PC-3 (cell line): ENCODE data around the gene PIK3R3. TPM values are rescaled to one million over a fixed set of nuclear protein-coding genes. Genes with fewer than 3 reads are reported as not detected.

Experiments used
- ATAC-seq: fragments of 200-7000 bp; cut with Tn5 transposase; 2 replicates; pipeline ENCODE4 v1.9.1; 2020; ENCODE audit warnings: mild to moderate bottlenecking, moderate library complexity
- BruUV-seq: library from RNA; stranded (reverse); fragments of 400-500 nt; replicated peaks from 2 replicates; lab custom pipeline; 2021; lab: Mats Ljungman, UMichigan
- CTCF ChIA-PET: fragments of 300-600 bp; sonication (Branson Sonifier 250); formaldehyde crosslinking; loops from one replicate; lab custom pipeline; 2022; ENCODE audit warnings: antibody characterized with exemption; lab: Charles Lee
- POLR2A ChIA-PET: fragments of 300-600 bp; sonication (Branson Sonifier 250); formaldehyde crosslinking; loops from one replicate; lab custom pipeline; 2022; ENCODE audit warnings: antibody characterized with exemption; ENCODE audit not compliant: unreplicated experiment; lab: Charles Lee
- DNase-seq: peaks from one replicate; pipeline ENCODE4 v3.0.0-alpha.2; 2015
- H2AFZ ChIP-seq: fragments of 300-600 bp; sonication (generic); 2 replicates; pipeline ENCODE4 v1.6.0; 2016; ENCODE audit warnings: antibody characterized with exemption, low read length
- H3F3A ChIP-seq: fragments of 300-600 bp; sonication (generic); one replicate; pipeline ENCODE4 v1.6.0; 2017; ENCODE audit warnings: antibody characterized with exemption, low read length, control low read depth, mild to moderate bottlenecking; ENCODE audit not compliant: unreplicated experiment
- H3K27ac ChIP-seq: fragments of 300-600 bp; sonication (generic); 2 replicates; pipeline ENCODE4 v1.5.1; 2016; ENCODE audit warnings: mild to moderate bottlenecking, low read length
- H3K27me3 ChIP-seq: fragments of 300-600 bp; sonication (generic); 2 replicates; pipeline ENCODE4 v1.6.1; 2016; ENCODE audit warnings: low read length, mixed read lengths
- H3K36me3 ChIP-seq: fragments of 300-600 bp; sonication (generic); 2 replicates; pipeline ENCODE4 v1.6.1; 2016; ENCODE audit warnings: low read depth, mixed run types, low read length, mixed read lengths
- H3K4me1 ChIP-seq: fragments of 300-600 bp; sonication (generic); 2 replicates; pipeline ENCODE4 v1.5.1; 2016; ENCODE audit warnings: low read length; ENCODE audit not compliant: insufficient read depth
- H3K4me2 ChIP-seq: fragments of 300-600 bp; sonication (generic); 2 replicates; pipeline ENCODE4 v1.6.0; 2016; ENCODE audit warnings: low read length
- H3K4me3 ChIP-seq: fragments of 300-600 bp; sonication (generic); 2 replicates; pipeline ENCODE4 v1.5.1; 2016; ENCODE audit warnings: mild to moderate bottlenecking, low read length, mixed read lengths
- H3K79me2 ChIP-seq: fragments of 300-600 bp; sonication (generic); 2 replicates; pipeline ENCODE4 v1.6.1; 2017; ENCODE audit warnings: low read length, mixed read lengths
- H3K9ac ChIP-seq: fragments of 300-600 bp; sonication (generic); 2 replicates; pipeline ENCODE4 v1.6.0; 2016; ENCODE audit warnings: mild to moderate bottlenecking, low read length
- H3K9me2 ChIP-seq: fragments of 300-600 bp; sonication (generic); replicated peaks from 2 replicates; pipeline ENCODE4 v1.6.1; 2016; ENCODE audit warnings: mixed run types, low read length, mixed read lengths
- H3K9me3 ChIP-seq: fragments of 300-600 bp; sonication (generic); 2 replicates; pipeline ENCODE4 v1.6.1; 2016; ENCODE audit warnings: low read length, mixed read lengths
- H4K20me1 ChIP-seq: fragments of 300-600 bp; sonication (generic); 2 replicates; pipeline ENCODE4 v1.6.1; 2016; ENCODE audit warnings: low read length, mixed read lengths
- CTCF ChIP-seq: fragments of 300-600 bp; sonication (generic); conservative IDR thresholded peaks from 2 replicates; pipeline ENCODE4 v1.5.1; 2017; ENCODE audit warnings: antibody characterized with exemption, low read depth, mild to moderate bottlenecking, low read length
- EZH2 ChIP-seq: fragments of 300-600 bp; sonication (generic); IDR thresholded peaks from one replicate; pipeline ENCODE4 v1.6.1; 2017; ENCODE audit warnings: antibody characterized with exemption, mild to moderate bottlenecking, low read length; ENCODE audit not compliant: unreplicated experiment
- EZH2phosphoT487 ChIP-seq: fragments of 300-600 bp; sonication (generic); IDR thresholded peaks from 2 replicates; pipeline ENCODE4 v1.6.1; 2018; ENCODE audit warnings: mild to moderate bottlenecking, antibody characterized with exemption, low read length, borderline replicate concordance
- intact Hi-C: fragments of 100-400 bp; cut with micrococcal nuclease; formaldehyde crosslinking; loops from 2 replicates; pipeline ENCODE4 v1.9.0; 2023
- total RNA-seq: library from RNA; depleted of rRNA; stranded (reverse); fragments of >200 nt; gene quantifications from 2 replicates; pipeline ENCODE4 v1.2.3, GENCODE V29; 2014

PIK3R3 gene
- total RNA-seq, 1 experiment from 2014 or later, result 17.7 TPM

GRCh38 chr1:46133781-46134350, 1.4 kb upstream of the PIK3R3 start:
- peak overlapping the region; percentile 95 for H3K4me3 ChIP-seq
- no peaks in the 10 kb centered on the region for H3K36me3 ChIP-seq
- H3K27me3 ChIP-seq, result no peaks in the 10 kb centered on the region
- H3K9me2 ChIP-seq, result no peaks in the 10 kb centered on the region
- H3K9ac ChIP-seq, result peak overlapping the region; percentile 87
- H3K9me3 ChIP-seq, result no peaks in the 10 kb centered on the region
- no peaks in the 10 kb centered on the region for H3F3A ChIP-seq
- CTCF ChIA-PET, result no interaction called here
- no TSS peak for BruUV-seq
- no peak overlapping the region; the same call in 1 of the 2 replicates for H2AFZ ChIP-seq
- DNase-seq (no peak), ATAC-seq (no peak)
- peaks cover 12% of the 10 kb centered on the region; the same call in 1 of the 2 replicates for H4K20me1 ChIP-seq
- H3K4me1 ChIP-seq, result peaks cover 40% of the 10 kb centered on the region
- H3K4me2 ChIP-seq, result peak overlapping the region; percentile 88
- peaks cover 39% of the 10 kb centered on the region for H3K79me2 ChIP-seq
- TF ChIP-seq EZH2phosphoT487 (no peak), EZH2 (no peak), CTCF (no peak)
- peak overlapping the region; percentile 94 for H3K27ac ChIP-seq
- intact Hi-C loops, result loop anchor here (1.0 kb wide), 1 partner anchor 89 kb away; no protein-coding TSS in a partner anchor
- POLR2A ChIA-PET, result no interaction called here

DNA sequence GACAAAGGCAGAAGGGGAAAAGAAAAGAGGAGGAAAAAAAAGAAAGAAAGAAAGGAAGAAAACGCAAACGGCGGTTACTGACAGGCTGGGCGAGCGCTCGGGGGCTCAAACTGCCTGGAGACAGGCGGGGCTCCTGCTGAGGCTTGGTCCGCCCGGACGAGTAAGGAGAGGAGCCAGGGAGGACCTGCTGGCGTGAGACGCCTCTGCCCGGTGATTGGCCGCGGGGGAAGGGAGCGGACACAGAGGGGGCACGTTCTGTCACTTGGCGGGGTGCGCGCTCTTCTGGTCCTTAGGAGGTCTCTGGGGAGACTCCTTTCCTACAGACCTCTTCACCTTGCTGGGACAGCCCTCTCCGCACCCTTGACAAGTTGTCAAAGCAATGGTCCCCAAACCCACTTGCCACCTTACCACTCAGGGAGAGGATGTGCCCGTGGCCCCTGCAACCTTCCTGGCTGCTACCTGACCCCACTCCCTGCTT, 791 bp upstream of the PIK3R3 start:
- DNase-seq (no peak), ATAC-seq (peak; percentile 42)
- Histone ChIP-seq H3K36me3 (no peaks in the 10 kb centered on the region), H3K9me2 (no peaks in the 10 kb centered on the region), H2AFZ (peak overlapping the region; percentile 89), H3K4me3 (peak overlapping the region; percentile 95), H3K79me2 (peaks cover 45% of the 10 kb centered on the region), H4K20me1 (peaks cover 12% of the 10 kb centered on the region; the same call in 1 of the 2 replicates), H3F3A (no peaks in the 10 kb centered on the region), H3K4me2 (peak overlapping the region; percentile 88), H3K9me3 (no peaks in the 10 kb centered on the region), H3K9ac (peak overlapping the region; percentile 87), H3K27ac (peak overlapping the region; percentile 94), H3K4me1 (peaks cover 45% of the 10 kb centered on the region), H3K27me3 (no peaks in the 10 kb centered on the region)
- POLR2A ChIA-PET, result interaction anchor here (0.6 kb wide), 1 partner anchor 48 kb away, joined by 6 read pairs; no protein-coding TSS in a partner anchor
- TF ChIP-seq EZH2phosphoT487 (no peak), CTCF (no peak), EZH2 (no peak)
- BruUV-seq, result TSS peak; percentile 86
- intact Hi-C loops, result loop anchor here (1.0 kb wide), 1 partner anchor 90 kb away; no protein-coding TSS in a partner anchor
- CTCF ChIA-PET, result no interaction called here
